Right ventricle myocardium inferior (tissue), 1 donor: ENCODE data around the gene FHL1. TPM values are rescaled to one million over a fixed set of nuclear protein-coding genes. Genes with fewer than 3 reads are reported as not detected.
"Not testable (repeated sequence)": the region's sequence is repeated elsewhere in the genome, so short reads cannot be mapped to it uniquely, and the experiment has no call there.

ENCODE experiments used
- ATAC-seq: fragments of 200-7000 bp; cut with Tn5 transposase; one replicate; pipeline ENCODE4 v1.9.1; 2020; ENCODE audit warnings: mild to moderate bottlenecking, moderate library complexity
- DNase-seq: peaks from one replicate; pipeline ENCODE4 v3.0.0; 2021; ENCODE audit errors: missing footprints
- intact Hi-C: fragments of 100-400 bp; cut with DNase I; formaldehyde crosslinking; loops from one replicate; pipeline ENCODE4 v1.11.0; 2022
- total RNA-seq: library from RNA; stranded (reverse); fragmentation: NEBNext Ultra II Directional; extraction: Animal tissue kit (Norgen Biotek cat#: 25700); gene quantifications from one replicate; pipeline ENCODE4 v1.2.1, GENCODE V29; 2021
- donor health status: DM: no; HTN: yes; CAD: no; lungs with severe emphysema.

The FHL1 gene
- total RNA-seq, 1 donor from 2014 or later: 1,876 TPM

DNA sequence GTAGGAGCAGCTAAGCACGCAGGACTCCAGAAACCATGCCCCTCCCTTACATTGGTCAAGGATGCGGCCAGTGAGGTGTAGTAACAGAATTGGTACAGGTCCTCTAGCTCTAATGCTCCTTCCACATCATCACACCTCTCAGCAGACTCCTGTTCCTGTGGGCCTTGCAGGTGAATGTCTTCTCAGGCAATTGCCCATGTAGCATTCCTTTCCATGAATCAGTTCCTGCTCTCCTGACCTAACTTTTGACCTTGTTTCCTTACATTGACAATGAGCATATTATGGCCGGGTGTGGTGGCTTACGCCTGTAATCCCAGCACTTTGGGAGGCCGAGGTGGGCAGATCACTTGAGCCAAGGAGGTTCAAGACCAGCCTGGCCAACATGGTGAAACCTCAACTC lies 72.6 kb downstream of the FHL1 start:
- ATAC-seq (no peak), DNase-seq (no peak)
- intact Hi-C loops: loop anchor here (5.0 kb wide), 1 partner anchor 32 kb away; the partner anchor contains the start of gene MAP7D3

DNA sequence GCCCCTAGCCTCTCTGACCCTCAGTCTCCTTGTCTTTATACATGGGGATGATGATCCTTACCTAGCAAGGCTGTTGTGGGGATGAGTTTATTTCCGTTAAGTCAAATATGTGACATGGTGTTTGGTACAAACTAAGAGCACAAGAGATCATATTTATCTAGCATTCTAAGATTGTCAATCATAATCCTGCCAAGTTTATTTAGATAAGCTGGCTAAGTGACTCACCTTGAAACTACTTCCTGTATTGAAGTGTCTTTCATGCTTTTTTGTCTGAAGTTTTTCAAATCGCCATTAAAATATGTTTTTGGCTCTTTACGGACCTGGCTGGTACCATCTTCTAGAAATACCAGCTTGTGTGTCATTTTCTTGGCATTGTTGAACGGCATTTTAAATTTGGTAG lies 73.2 kb downstream of the FHL1 start:
- no peak for ATAC-seq
- no peak for DNase-seq
- intact Hi-C loops: no loop called here

GRCh38 chrX:136220951-136221350 lies 73.6 kb downstream of the FHL1 start:
- DNase-seq (no peak), ATAC-seq (no peak)
- intact Hi-C loops: no loop called here

DNA sequence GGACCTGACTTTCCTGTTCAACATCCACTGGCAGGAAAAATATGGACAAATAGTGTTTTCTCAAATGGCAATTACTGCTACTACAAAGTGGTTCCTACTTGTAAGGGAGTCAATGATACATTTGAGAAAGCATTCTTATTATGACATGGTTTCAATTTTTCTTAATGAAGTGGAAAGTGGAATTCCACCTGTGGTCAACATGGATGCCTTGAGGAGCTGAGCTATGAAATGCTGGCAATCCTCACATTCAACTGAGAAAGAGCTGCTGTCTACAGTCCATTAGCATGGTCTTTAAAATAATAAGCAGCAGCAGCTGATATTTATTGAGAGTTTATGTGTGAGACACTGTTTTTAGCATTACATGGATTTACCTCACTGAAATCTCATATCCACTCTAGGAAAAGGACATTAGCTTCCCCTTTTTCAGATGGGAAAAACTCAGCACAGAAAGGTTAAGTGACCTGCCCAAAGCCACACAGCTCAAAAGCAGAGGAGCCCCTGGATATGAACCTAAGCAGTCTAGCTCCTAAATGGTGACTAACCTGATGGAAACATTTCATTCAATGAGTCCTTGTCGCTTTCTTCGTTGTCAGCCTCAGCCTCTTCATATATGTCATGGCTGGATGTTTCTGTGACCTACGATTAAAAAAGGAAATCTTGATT lies 74.6 kb downstream of the FHL1 start:
- DNase-seq (no peak), ATAC-seq (no peak)
- intact Hi-C loops: no loop called here

DNA sequence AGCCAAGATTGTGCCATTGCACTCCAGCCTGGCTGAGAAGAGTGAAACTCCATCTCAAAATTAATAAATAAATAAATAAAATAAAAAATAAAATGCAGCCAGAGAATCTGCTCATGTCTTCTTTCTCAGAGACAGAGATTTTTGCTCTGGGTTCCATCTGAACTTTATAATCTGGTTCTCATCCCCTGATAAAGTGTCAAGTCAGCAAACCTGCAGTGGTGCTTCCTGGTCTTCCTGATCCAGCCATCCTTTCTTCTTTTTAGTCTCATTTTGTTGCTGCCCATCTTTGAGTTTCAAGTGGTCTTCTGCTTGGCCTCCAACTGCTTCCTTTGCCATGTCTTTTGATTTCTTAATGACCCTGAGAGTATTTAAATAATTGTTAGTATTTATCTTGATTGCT lies 79.7 kb downstream of the FHL1 start:
- intact Hi-C loops: no loop called here

GRCh38 chrX:136227948-136228838 lies 80.9 kb downstream of the FHL1 start:
- ATAC-seq (no peak), DNase-seq (no peak)
- intact Hi-C loops: no loop called here

More for the DNA sequence above, 79.7 kb downstream of the FHL1 start:
- DNase-seq (no peak), ATAC-seq (no peak)

DNA sequence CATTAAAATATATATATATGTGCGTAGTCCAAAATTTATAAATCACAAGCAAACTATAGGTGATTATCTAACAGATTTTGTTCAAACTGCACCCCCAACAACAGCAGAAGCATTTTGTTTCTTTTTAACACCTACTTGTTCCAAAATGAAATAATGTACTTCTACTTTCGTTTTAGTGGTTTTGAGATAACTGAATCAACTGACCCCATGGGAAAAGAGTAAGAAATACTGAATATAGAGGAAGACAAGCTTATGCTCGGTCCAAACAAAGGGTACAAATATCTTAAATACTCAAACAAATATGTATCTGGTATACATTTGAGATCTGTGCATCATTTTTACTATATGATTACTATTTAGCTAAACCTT lies 81.5 kb downstream of the FHL1 start:
- DNase-seq: no peak
- ATAC-seq: no peak
- intact Hi-C loops: no loop called here

DNA sequence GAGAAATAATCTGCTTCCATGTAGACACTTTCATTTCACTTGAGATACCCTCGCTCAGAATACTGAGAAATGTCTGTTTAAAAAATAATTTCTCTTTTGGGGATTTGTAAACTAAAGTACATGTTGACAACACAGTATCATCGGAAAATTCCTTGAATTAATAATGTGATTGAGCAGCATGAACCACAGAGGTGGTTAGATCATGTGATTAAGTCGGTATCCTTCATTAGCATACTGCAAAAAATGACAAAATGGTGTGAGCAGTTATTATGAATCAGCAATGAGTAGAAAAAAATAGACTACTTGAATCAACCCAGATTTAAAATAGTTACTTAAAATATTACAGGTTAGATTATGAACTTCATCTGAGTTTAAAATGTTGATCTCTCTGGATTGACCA lies 89.7 kb downstream of the FHL1 start:
- intact Hi-C loops: no loop called here
- DNase-seq (no peak), ATAC-seq (no peak)

- ATAC-seq, intact Hi-C loops, DNase-seq: not testable (repeated sequence)
Measured at GRCh38 chrX:136237849-136238248, 90.5 kb downstream of the FHL1 start.

- DNase-seq (no peak), ATAC-seq (no peak)
- intact Hi-C loops: no loop called here
Measured at GRCh38 chrX:136246201-136246600, 98.9 kb downstream of the FHL1 start.

DNA sequence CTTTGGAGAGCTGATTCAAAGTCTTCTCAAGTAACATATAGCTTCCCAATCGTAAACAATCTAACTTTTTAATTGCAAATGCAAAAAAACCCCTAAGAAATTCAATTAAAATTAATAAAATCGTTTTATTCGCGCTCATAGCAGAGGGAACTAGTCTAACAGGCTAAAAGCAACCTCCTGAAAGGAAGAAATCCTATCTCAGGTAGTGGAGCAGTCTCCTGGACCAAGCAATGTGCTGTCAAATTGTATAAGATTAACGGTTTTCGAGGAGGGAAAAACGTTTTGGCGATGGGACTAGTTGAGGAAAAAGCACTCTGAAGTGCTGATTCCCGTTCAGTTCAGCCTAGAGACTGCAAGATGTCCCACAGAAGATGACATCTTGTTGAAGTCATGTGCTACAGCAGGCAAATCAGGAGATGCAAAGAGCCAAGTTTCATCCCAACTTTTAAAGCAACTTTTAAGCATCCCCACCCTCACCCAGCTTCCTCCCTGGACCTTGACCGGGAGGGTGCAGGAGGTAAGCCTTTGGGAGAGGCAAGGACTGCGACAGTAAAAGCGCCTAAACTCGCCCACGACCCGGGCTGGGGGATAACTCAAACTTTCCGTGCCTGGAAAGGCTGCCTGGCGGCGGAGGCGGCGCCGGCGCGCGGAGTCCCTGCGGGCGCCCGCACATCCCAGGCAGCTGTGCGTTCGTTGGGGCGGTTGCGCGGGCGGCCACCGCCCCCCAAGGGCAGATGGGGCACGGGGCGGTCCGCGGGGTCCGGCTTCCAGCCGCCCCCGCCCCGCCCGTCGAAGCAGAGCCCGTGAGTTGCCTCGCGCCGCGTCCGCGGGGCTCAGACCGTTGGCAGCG lies 103.1 kb downstream of the FHL1 start:
- intact Hi-C loops: loop anchor here (5.0 to 10.0 kb wide), 2 partner anchors 33 to 244 kb away; partner anchors contain the start of gene HTATSF1
- ATAC-seq: peak; percentile 38
- no peak for DNase-seq

DNA sequence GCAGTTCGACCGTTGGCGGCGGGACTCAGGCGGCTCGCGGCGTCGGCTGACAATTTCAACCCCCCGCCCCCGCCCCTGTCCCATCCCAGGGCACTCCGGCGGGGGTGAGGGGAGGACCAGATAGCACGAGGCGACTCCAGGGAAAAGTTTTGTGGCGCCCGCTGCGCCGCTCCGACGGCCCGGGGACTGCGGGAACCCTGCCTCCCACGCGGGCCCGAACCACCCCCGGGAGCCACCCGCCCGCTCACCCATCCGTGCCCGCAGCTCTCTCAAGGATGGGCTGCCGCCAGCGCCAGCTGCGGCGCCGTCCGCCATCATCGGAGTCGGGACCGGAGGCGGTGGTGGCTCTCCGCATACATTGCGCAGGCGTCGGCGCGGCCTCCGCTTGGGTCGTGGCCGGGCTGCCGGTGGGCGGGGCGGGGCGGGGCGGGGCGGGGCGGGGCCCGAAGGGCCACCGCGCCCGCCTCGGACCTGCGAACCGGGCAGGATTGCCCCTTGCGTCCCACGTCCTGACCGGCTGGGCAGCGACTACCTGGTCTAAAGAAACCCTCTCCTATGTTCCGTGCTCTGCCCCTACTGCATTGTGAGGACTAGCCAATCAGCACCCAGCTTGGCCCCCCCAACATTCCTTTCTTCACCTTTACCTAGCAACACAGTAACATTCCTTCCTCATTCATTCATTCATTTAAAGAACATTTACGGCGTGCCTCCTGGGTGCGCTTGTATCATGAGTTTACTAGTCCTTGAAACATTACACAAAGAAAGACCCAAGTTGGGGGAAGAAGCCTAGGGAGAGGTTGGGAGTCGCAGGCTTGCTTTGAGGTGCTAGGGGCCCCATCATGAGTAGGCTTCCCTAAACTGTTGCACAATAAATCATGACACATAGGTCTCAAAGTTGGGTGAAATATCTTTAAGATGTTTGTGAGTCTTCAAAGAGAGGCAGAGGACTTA lies 104.0 kb downstream of the FHL1 start, which contains the start of gene MAP7D3:
Gene MAP7D3 (minus strand): TSS at position 360 of the 951 bp plus-strand sequence. CDS start 42 bp downstream, at position 318.
- intact Hi-C loops: loop anchor here (5.0 to 10.0 kb wide), 2 partner anchors 34 to 243 kb away; partner anchors contain the start of gene HTATSF1
- ATAC-seq: peak; percentile 92
- DNase-seq: peak; percentile 85

GRCh38 chrX:136255541-136255940 lies 108.2 kb downstream of the FHL1 start:
- ATAC-seq (peak; percentile 68), DNase-seq (no peak)
- intact Hi-C loops: loop anchor here (10.0 kb wide), 1 partner anchor 239 kb away; the partner anchor contains the start of gene HTATSF1

DNA sequence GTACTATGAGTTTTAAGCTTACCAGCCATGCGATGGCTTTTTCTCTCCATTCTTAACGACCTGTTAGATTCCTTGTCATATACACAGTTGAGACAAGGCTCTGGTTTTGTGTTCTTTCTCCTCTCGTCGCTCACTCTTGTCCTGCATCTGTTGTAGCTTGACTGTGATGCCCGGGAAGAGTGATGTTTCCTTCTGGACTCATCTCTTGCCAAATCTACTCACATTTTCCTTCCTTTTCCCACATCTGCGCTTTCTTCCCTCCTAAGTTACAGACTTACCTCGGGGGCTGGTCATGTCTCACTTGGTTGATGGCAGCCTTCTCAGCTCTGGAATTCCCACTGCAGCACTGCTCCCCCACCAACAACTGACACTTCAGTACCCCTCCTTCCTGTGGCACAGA lies 108.7 kb downstream of the FHL1 start:
- DNase-seq (no peak), ATAC-seq (peak; percentile 1)
- intact Hi-C loops: loop anchor here (10.0 kb wide), 1 partner anchor 239 kb away; the partner anchor contains the start of gene HTATSF1

GRCh38 chrX:136258951-136259350 lies 111.6 kb downstream of the FHL1 start:
- intact Hi-C loops: loop anchor here (10.0 kb wide), 1 partner anchor 236 kb away; the partner anchor contains the start of gene HTATSF1
- ATAC-seq: no peak
- no peak for DNase-seq

DNA sequence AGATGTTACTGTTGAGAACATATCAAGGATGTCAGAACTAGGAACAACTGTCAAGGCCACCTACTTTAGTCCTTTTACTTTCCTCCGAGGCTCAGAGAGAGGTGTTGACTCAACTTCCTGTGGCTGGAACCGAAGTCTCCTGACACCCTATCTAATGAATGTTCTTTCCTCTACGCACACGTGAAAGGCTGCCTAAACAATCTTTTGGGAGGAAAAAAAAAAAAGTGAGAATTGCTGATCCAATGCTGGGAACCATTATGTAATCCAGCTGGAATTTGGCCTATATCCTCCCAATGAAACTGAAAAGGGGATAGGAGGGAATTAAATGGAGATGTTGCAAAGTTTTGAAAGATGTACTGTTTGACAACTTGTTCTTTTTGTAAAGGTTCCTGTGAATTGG lies 112.2 kb downstream of the FHL1 start:
- intact Hi-C loops: loop anchor here (10.0 kb wide), 1 partner anchor 235 kb away; the partner anchor contains the start of gene HTATSF1
- peak; percentile 43 for ATAC-seq
- DNase-seq: no peak

- DNase-seq (no peak), ATAC-seq (no peak)
- intact Hi-C loops: no loop called here
Measured at GRCh38 chrX:136260776-136261175, 113.4 kb downstream of the FHL1 start.
